Caco-2 (cell line): ENCODE results near the gene CIAO2A. TPM values are rescaled to one million over a fixed set of nuclear protein-coding genes. Genes with fewer than 3 reads are reported as not detected.
"Not testable (repeated sequence)": the region's sequence is repeated elsewhere in the genome, so short reads cannot be mapped to it uniquely, and the experiment has no call there.

ENCODE experiments used
- BruUV-seq: library from RNA; stranded (reverse); fragments of 400-500 nt; replicated peaks from 2 replicates; lab custom pipeline; 2021; lab: Mats Ljungman, UMichigan
- CTCF ChIA-PET: fragments of 300-600 bp; sonication (Branson Sonifier 250); formaldehyde crosslinking; loops from one replicate; lab custom pipeline; 2022; ENCODE audit warnings: antibody characterized with exemption; lab: Charles Lee
- POLR2A ChIA-PET: fragments of 300-600 bp; sonication (Branson Sonifier 250); formaldehyde crosslinking; loops from one replicate; lab custom pipeline; 2022; ENCODE audit warnings: antibody characterized with exemption; lab: Charles Lee
- DNase-seq, 2 experiments: peaks; one replicate each; pipeline versions ENCODE4 v3.0.0 to v3.0.0-alpha.2; 2020 to 2022
- H3K27me3 ChIP-seq: replicated peaks from 2 replicates; pipeline ENCODE4 v1.6.0; 2011; ENCODE audit warnings: low read length; ENCODE audit not compliant: control insufficient read depth, insufficient read depth
- H3K36me3 ChIP-seq: 2 replicates; pipeline ENCODE4 v1.5.1; 2011; ENCODE audit warnings: low read length; ENCODE audit not compliant: control insufficient read depth, insufficient read depth
- H3K4me1 ChIP-seq: fragments of 250-450 bp; sonication (Bioruptor Pico); 2 replicates; pipeline ENCODE4 v1.5.1; 2020; ENCODE audit warnings: mild to moderate bottlenecking
- H3K4me3 ChIP-seq: 2 replicates; pipeline ENCODE4 v1.5.1; 2011; ENCODE audit warnings: low read depth, mild to moderate bottlenecking, control low read depth, low read length
- H3K9me3 ChIP-seq: fragments of 250-450 bp; sonication (Bioruptor Pico); 2 replicates; pipeline ENCODE4 v1.5.1; 2020; ENCODE audit warnings: mild to moderate bottlenecking, moderate library complexity
- H3K27ac Mint-ChIP-seq: one replicate; pipeline ENCODE4 v1.8.0; 2022; ENCODE audit warnings: mixed read lengths; ENCODE audit not compliant: unreplicated experiment
- H3K27me3 Mint-ChIP-seq: one replicate; pipeline ENCODE4 v1.8.0; 2022; ENCODE audit warnings: mixed read lengths; ENCODE audit not compliant: insufficient read depth, unreplicated experiment
- H3K36me3 Mint-ChIP-seq: one replicate; pipeline ENCODE4 v1.8.0; 2022; ENCODE audit warnings: mild to moderate bottlenecking, mixed read lengths; ENCODE audit not compliant: insufficient read depth, unreplicated experiment
- H3K4me1 Mint-ChIP-seq: one replicate; pipeline ENCODE4 v1.8.0; 2022; ENCODE audit warnings: low read depth, mixed read lengths; ENCODE audit not compliant: unreplicated experiment
- H3K4me3 Mint-ChIP-seq: one replicate; pipeline ENCODE4 v1.8.0; 2022; ENCODE audit warnings: mild to moderate bottlenecking, moderate library complexity, mixed read lengths; ENCODE audit not compliant: unreplicated experiment
- H3K9me3 Mint-ChIP-seq: one replicate; pipeline ENCODE4 v1.8.0; 2022; ENCODE audit warnings: mixed read lengths; ENCODE audit not compliant: unreplicated experiment
- CTCF ChIP-seq, 2 experiments: fragments of 200-600 bp in 1 of 2; IDR thresholded peaks; 1 replicate in 1 of 2; 2 replicates in 1 of 2; pipeline versions ENCODE4 v1.5.1 to v1.8.0; 2011 to 2022; ENCODE audit warnings: antibody characterized with exemption in 1 of 2, control low read depth in 1 of 2, inconsistent platforms in 1 of 2, low read depth in 1 of 2, low read length in 1 of 2, mild to moderate bottlenecking in 1 of 2, moderate library complexity in 1 of 2; ENCODE audit not compliant: insufficient read depth in 1 of 2, severe bottlenecking in 1 of 2, unreplicated experiment in 1 of 2
- intact Hi-C: fragments of 100-400 bp; cut with micrococcal nuclease; formaldehyde crosslinking; loops from one replicate; pipeline ENCODE4 v1.10.0; 2022; ENCODE audit not compliant: unreplicated experiment
- total RNA-seq: library from RNA; stranded (reverse); gene quantifications from 2 replicates; pipeline ENCODE4 v1.2.3, GENCODE V29; 2022

CIAO2A gene
- total RNA-seq, 1 experiment from 2014 or later = 61.6 TPM

GRCh38 chr15:64089543-64090280 lies 3.9 kb downstream of the CIAO2A start:
- H3K9me3 Mint-ChIP-seq = no peaks in the 10 kb centered on the region
- no TSS peak for BruUV-seq
- Histone ChIP-seq H3K4me3 (no peak overlapping the region), H3K36me3 (no peaks in the 10 kb centered on the region; the same call in 1 of the 2 replicates), H3K27me3 (no peaks in the 10 kb centered on the region), H3K4me1 (peaks cover 10% of the 10 kb centered on the region), H3K9me3 (no peaks in the 10 kb centered on the region)
- H3K4me3 Mint-ChIP-seq = no peak overlapping the region
- TF ChIP-seq CTCF (IDR thresholded peaks at IDR 0.05; ENCODE audit: insufficient read depth in 1 of 2, low read depth in 1 of 2, low read length in 1 of 2, severe bottlenecking in 1 of 2, unreplicated experiment in 1 of 2) = no peak
- no peaks in the 10 kb centered on the region for H3K27me3 Mint-ChIP-seq
- intact Hi-C loops = loop anchor here (5.0 kb wide), 1 partner anchor 587 kb away; the partner anchor contains the start of gene USP3
- POLR2A ChIA-PET = no interaction called here
- H3K36me3 Mint-ChIP-seq = peaks cover 27% of the 10 kb centered on the region
- no peak for DNase-seq
- peaks cover 18% of the 10 kb centered on the region for H3K4me1 Mint-ChIP-seq
- CTCF ChIA-PET = interaction anchor here (0.6 to 1.4 kb wide), 2 partner anchors 20 to 593 kb away, joined by 3 read pairs; no protein-coding TSS in a partner anchor
- no peak overlapping the region for H3K27ac Mint-ChIP-seq

- Histone ChIP-seq H3K36me3 (no peaks in the 10 kb centered on the region), H3K4me3 (no peak overlapping the region), H3K9me3 (no peaks in the 10 kb centered on the region), H3K27me3 (no peaks in the 10 kb centered on the region), H3K4me1 (no peaks in the 10 kb centered on the region)
- no peak for TF ChIP-seq CTCF (IDR thresholded peaks at IDR 0.05; ENCODE audit: insufficient read depth in 1 of 2, low read depth in 1 of 2, low read length in 1 of 2, severe bottlenecking in 1 of 2, unreplicated experiment in 1 of 2)
- Mint-ChIP-seq H3K36me3 (no peaks in the 10 kb centered on the region), H3K27ac (no peak overlapping the region), H3K4me3 (no peak overlapping the region), H3K9me3 (no peaks in the 10 kb centered on the region), H3K27me3 (no peaks in the 10 kb centered on the region), H3K4me1 (no peaks in the 10 kb centered on the region)
- no TSS peak for BruUV-seq
- POLR2A ChIA-PET = no interaction called here
- DNase-seq = no peak
- intact Hi-C loops = no loop called here
- CTCF ChIA-PET = no interaction called here
These were observed 10.9 kb downstream of the CIAO2A start for GRCh38 chr15:64082757-64083156.

- CTCF ChIA-PET = interaction anchor here (1.2 kb wide), 1 partner anchor 20 kb away, joined by 7 read pairs; the partner anchor contains the start of gene CIAO2A
- H3K36me3 Mint-ChIP-seq = peaks cover 15% of the 10 kb centered on the region
- H3K4me1 ChIP-seq = peaks cover 22% of the 10 kb centered on the region
- H3K27ac Mint-ChIP-seq, H3K9me3 Mint-ChIP-seq, H3K36me3 ChIP-seq, H3K27me3 Mint-ChIP-seq, intact Hi-C loops, BruUV-seq, H3K9me3 ChIP-seq, DNase-seq, H3K4me3 ChIP-seq, H3K4me1 Mint-ChIP-seq, H3K4me3 Mint-ChIP-seq, H3K27me3 ChIP-seq: not testable (repeated sequence)
- POLR2A ChIA-PET = interaction anchor here (0.5 kb wide), 1 partner anchor 840 kb away, joined by 3 read pairs; no protein-coding TSS in a partner anchor
These were observed 20.1 kb downstream of the CIAO2A start for GRCh38 chr15:64073496-64073895.
